ENCODE data around the gene DLG2. TPM values are rescaled to one million over a fixed set of nuclear protein-coding genes. Genes with fewer than 3 reads are reported as not detected.

DLG2 gene
- total and polyA plus RNA-seq, 11 donors = 2.4 to 13.9 (median 7.1) TPM

- ATAC-seq (no peak), DNase-seq (no peak)
- H3K27ac ChIP-seq = no peak overlapping the region
- no peaks in the 10 kb centered on the region for H3K36me3 ChIP-seq
- H3K9me3 ChIP-seq = no peaks in the 10 kb centered on the region
- TF ChIP-seq POLR2A (IDR thresholded peaks at IDR 0.05) (no peak), CTCF (IDR thresholded peaks at IDR 0.05) (no peak)
- no peaks in the 10 kb centered on the region for H3K27me3 ChIP-seq
- H3K4me3 ChIP-seq = no peak overlapping the region
- intact Hi-C loops (cut with DNase I) = loop anchor here in 4 of 10 donors (5.0 to 10.0 kb wide), 3 partner anchors 409 to 429 kb away; no protein-coding TSS in a partner anchor
- WGBS, 4 donors = 71 to 89% (median 74%) methylated on average over 1 of the region's 1 CpG
- no peaks in the 10 kb centered on the region for H3K4me1 ChIP-seq
Measured at GRCh38 chr11:84264066-84264465, 1363.1 kb downstream of the DLG2 start.

DNA sequence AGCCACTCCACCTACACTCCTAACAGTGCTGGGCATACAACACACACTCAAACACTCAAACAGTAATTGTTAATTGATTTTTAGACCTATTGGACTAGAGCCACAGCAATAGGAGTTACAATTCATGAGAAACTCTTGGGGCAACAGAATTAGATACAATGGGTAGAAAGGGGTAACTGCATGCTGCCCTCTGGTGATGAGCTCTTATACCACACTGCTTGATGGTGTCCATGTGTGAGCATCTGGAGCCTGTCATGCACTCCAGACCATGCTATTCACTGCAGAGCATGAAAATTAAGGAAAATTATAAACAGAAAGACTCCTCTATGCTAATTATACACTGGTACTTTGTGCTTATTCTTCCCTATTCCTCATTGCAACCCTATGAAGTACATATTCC lies 1365.4 kb downstream of the DLG2 start:
- Histone ChIP-seq H3K27ac (no peak overlapping the region), H3K27me3 (no peaks in the 10 kb centered on the region), H3K9me3 (no peaks in the 10 kb centered on the region), H3K4me3 (no peak overlapping the region), H3K4me1 (no peaks in the 10 kb centered on the region), H3K36me3 (no peaks in the 10 kb centered on the region)
- intact Hi-C loops (cut with DNase I) = loop anchor here in 4 of 10 donors (5.0 to 10.0 kb wide), 3 partner anchors 407 to 427 kb away; no protein-coding TSS in a partner anchor
- TF ChIP-seq CTCF (IDR thresholded peaks at IDR 0.05) = peak in 6 of 12 donors; percentile 9 to 23 (median 20)
- no peak for TF ChIP-seq POLR2A (IDR thresholded peaks at IDR 0.05)
- no peak for DNase-seq
- no peak for ATAC-seq

DNA sequence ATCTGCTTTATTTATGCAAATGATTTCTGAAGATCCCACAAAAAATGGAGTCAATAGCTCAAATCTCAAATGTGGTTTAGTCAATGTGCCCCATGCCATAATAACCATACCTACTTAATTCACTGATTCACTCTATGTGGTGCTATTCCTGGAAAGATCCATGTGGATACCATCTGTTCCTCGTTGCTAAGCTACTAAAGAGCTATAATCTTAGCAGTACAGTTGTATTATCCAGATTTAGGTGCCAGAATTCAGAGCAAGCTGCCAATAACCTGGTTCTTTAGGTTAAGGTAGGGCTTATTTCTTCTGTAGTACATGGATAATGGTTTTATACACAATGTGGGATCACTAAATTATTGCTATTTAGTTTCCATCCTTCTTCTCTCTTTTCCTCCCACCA lies 1366.3 kb downstream of the DLG2 start:
- ATAC-seq (no peak), DNase-seq (no peak)
- no peaks in the 10 kb centered on the region for H3K27me3 ChIP-seq
- WGBS, 4 donors = 30 to 50% (median 37%) methylated on average over 1 of the region's 1 CpG
- no peak overlapping the region for H3K27ac ChIP-seq
- TF ChIP-seq POLR2A (IDR thresholded peaks at IDR 0.05) (no peak), CTCF (IDR thresholded peaks at IDR 0.05) (no peak)
- H3K36me3 ChIP-seq = no peaks in the 10 kb centered on the region
- intact Hi-C loops (cut with DNase I) = loop anchor here in 4 of 10 donors (5.0 to 10.0 kb wide), 3 partner anchors 406 to 426 kb away; no protein-coding TSS in a partner anchor
- H3K9me3 ChIP-seq = no peaks in the 10 kb centered on the region
- H3K4me3 ChIP-seq = no peak overlapping the region
- no peaks in the 10 kb centered on the region for H3K4me1 ChIP-seq

GRCh38 chr11:84256618-84257017 lies 1370.5 kb downstream of the DLG2 start:
- no peak overlapping the region for H3K4me3 ChIP-seq
- WGBS, 4 donors = 89 to 98% (median 94%) methylated on average over 1 of the region's 1 CpG
- no peak overlapping the region for H3K27ac ChIP-seq
- no peaks in the 10 kb centered on the region for H3K27me3 ChIP-seq
- H3K36me3 ChIP-seq = no peaks in the 10 kb centered on the region
- DNase-seq (no peak), ATAC-seq (no peak)
- H3K9me3 ChIP-seq = no peaks in the 10 kb centered on the region
- TF ChIP-seq POLR2A (IDR thresholded peaks at IDR 0.05) = no peak
- no peak for TF ChIP-seq CTCF (IDR thresholded peaks at IDR 0.05)
- intact Hi-C loops (cut with DNase I) = no loop called here
- no peaks in the 10 kb centered on the region for H3K4me1 ChIP-seq
